PC-3 (cell line): ENCODE measurements around the gene MICOS13. TPM values are rescaled to one million over a fixed set of nuclear protein-coding genes. Genes with fewer than 3 reads are reported as not detected.

Experiments
- ATAC-seq: fragments of 200-7000 bp; cut with Tn5 transposase; 2 replicates; pipeline ENCODE4 v1.9.1; 2020; ENCODE audit warnings: mild to moderate bottlenecking, moderate library complexity
- BruUV-seq: library from RNA; stranded (reverse); fragments of 400-500 nt; replicated peaks from 2 replicates; lab custom pipeline; 2021; lab: Mats Ljungman, UMichigan
- CTCF ChIA-PET: fragments of 300-600 bp; sonication (Branson Sonifier 250); formaldehyde crosslinking; loops from one replicate; lab custom pipeline; 2022; ENCODE audit warnings: antibody characterized with exemption; lab: Charles Lee
- POLR2A ChIA-PET: fragments of 300-600 bp; sonication (Branson Sonifier 250); formaldehyde crosslinking; loops from one replicate; lab custom pipeline; 2022; ENCODE audit warnings: antibody characterized with exemption; ENCODE audit not compliant: unreplicated experiment; lab: Charles Lee
- DNase-seq: peaks from one replicate; pipeline ENCODE4 v3.0.0-alpha.2; 2015
- H2AFZ ChIP-seq: fragments of 300-600 bp; sonication (generic); 2 replicates; pipeline ENCODE4 v1.6.0; 2016; ENCODE audit warnings: antibody characterized with exemption, low read length
- H3F3A ChIP-seq: fragments of 300-600 bp; sonication (generic); one replicate; pipeline ENCODE4 v1.6.0; 2017; ENCODE audit warnings: antibody characterized with exemption, low read length, control low read depth, mild to moderate bottlenecking; ENCODE audit not compliant: unreplicated experiment
- H3K27ac ChIP-seq: fragments of 300-600 bp; sonication (generic); 2 replicates; pipeline ENCODE4 v1.5.1; 2016; ENCODE audit warnings: mild to moderate bottlenecking, low read length
- H3K27me3 ChIP-seq: fragments of 300-600 bp; sonication (generic); 2 replicates; pipeline ENCODE4 v1.6.1; 2016; ENCODE audit warnings: low read length, mixed read lengths
- H3K36me3 ChIP-seq: fragments of 300-600 bp; sonication (generic); 2 replicates; pipeline ENCODE4 v1.6.1; 2016; ENCODE audit warnings: low read depth, mixed run types, low read length, mixed read lengths
- H3K4me1 ChIP-seq: fragments of 300-600 bp; sonication (generic); 2 replicates; pipeline ENCODE4 v1.5.1; 2016; ENCODE audit warnings: low read length; ENCODE audit not compliant: insufficient read depth
- H3K4me2 ChIP-seq: fragments of 300-600 bp; sonication (generic); 2 replicates; pipeline ENCODE4 v1.6.0; 2016; ENCODE audit warnings: low read length
- H3K4me3 ChIP-seq: fragments of 300-600 bp; sonication (generic); 2 replicates; pipeline ENCODE4 v1.5.1; 2016; ENCODE audit warnings: mild to moderate bottlenecking, low read length, mixed read lengths
- H3K79me2 ChIP-seq: fragments of 300-600 bp; sonication (generic); 2 replicates; pipeline ENCODE4 v1.6.1; 2017; ENCODE audit warnings: low read length, mixed read lengths
- H3K9ac ChIP-seq: fragments of 300-600 bp; sonication (generic); 2 replicates; pipeline ENCODE4 v1.6.0; 2016; ENCODE audit warnings: mild to moderate bottlenecking, low read length
- H3K9me2 ChIP-seq: fragments of 300-600 bp; sonication (generic); replicated peaks from 2 replicates; pipeline ENCODE4 v1.6.1; 2016; ENCODE audit warnings: mixed run types, low read length, mixed read lengths
- H3K9me3 ChIP-seq: fragments of 300-600 bp; sonication (generic); 2 replicates; pipeline ENCODE4 v1.6.1; 2016; ENCODE audit warnings: low read length, mixed read lengths
- H4K20me1 ChIP-seq: fragments of 300-600 bp; sonication (generic); 2 replicates; pipeline ENCODE4 v1.6.1; 2016; ENCODE audit warnings: low read length, mixed read lengths
- EZH2 ChIP-seq: fragments of 300-600 bp; sonication (generic); IDR thresholded peaks from one replicate; pipeline ENCODE4 v1.6.1; 2017; ENCODE audit warnings: antibody characterized with exemption, mild to moderate bottlenecking, low read length; ENCODE audit not compliant: unreplicated experiment
- EZH2phosphoT487 ChIP-seq: fragments of 300-600 bp; sonication (generic); IDR thresholded peaks from 2 replicates; pipeline ENCODE4 v1.6.1; 2018; ENCODE audit warnings: mild to moderate bottlenecking, antibody characterized with exemption, low read length, borderline replicate concordance
- intact Hi-C: fragments of 100-400 bp; cut with micrococcal nuclease; formaldehyde crosslinking; loops from 2 replicates; pipeline ENCODE4 v1.9.0; 2023
- total RNA-seq: library from RNA; depleted of rRNA; stranded (reverse); fragments of >200 nt; gene quantifications from 2 replicates; pipeline ENCODE4 v1.2.3, GENCODE V29; 2014
- TF ChIP-seq, protein P1 (sequence below): fragments of 300-600 bp; sonication (generic); conservative IDR thresholded peaks from 2 replicates; pipeline ENCODE4 v1.5.1; 2017; ENCODE audit warnings: antibody characterized with exemption, low read depth, mild to moderate bottlenecking, low read length

Gene MICOS13
- total RNA-seq, 1 experiment from 2014 or later, result 456 TPM

DNA sequence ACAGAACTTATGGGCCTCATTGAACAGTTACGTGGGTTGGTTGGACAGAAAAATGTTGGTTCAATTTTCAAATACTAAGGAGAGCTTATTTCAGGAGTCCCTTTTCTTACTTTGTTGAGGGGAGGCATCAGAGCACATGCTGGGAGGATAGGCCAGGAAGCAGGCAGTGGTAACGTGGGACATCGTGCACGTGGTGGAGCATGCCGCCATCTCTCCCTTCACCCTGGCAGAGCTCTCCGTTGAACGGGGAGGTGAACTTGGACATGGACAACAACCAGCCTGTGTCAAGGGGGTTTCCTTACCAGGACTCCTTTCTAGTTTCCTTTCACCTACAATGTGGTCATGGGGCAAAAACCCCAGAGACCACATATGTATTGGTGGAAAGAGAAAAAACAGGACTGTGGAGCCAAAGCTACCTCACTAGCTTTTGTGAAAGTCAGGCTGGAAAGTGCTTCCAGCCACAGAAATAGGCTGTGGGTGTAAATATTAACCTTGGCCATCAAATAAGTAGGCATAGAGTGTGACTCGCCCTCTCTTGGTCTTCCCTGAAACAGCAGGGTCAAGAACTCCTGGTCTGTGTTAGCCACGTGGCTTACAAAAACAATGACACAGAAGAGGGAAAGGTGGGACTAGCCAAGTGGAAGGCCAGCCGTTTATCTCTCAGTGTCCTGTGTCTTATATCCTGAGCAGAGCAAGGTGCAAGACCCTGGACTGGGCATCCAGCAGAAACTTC lies 14.4 kb downstream of the MICOS13 start:
- Histone ChIP-seq H3K9me2 (no peaks in the 10 kb centered on the region), H3K27me3 (no peaks in the 10 kb centered on the region), H3K4me1 (no peaks in the 10 kb centered on the region), H2AFZ (no peak overlapping the region), H3K9me3 (no peaks in the 10 kb centered on the region), H3F3A (no peaks in the 10 kb centered on the region), H3K79me2 (no peaks in the 10 kb centered on the region), H3K9ac (no peak overlapping the region), H3K27ac (no peak overlapping the region), H3K36me3 (peaks cover 73% of the 10 kb centered on the region), H3K4me2 (no peak overlapping the region), H3K4me3 (no peak overlapping the region), H4K20me1 (0 out of 2 replicates have a peak, but pooled peaks cover 10% of the 10 kb centered on the region)
- ChIA-PET CTCF (interaction anchor here (0.8 kb wide), 1 partner anchor 21 kb away, joined by 3 read pairs; no protein-coding TSS in a partner anchor), POLR2A (no interaction called here)
- no TSS peak for BruUV-seq
- TF ChIP-seq EZH2phosphoT487 (no peak), EZH2 (no peak)
- TF ChIP-seq, protein P1, sequence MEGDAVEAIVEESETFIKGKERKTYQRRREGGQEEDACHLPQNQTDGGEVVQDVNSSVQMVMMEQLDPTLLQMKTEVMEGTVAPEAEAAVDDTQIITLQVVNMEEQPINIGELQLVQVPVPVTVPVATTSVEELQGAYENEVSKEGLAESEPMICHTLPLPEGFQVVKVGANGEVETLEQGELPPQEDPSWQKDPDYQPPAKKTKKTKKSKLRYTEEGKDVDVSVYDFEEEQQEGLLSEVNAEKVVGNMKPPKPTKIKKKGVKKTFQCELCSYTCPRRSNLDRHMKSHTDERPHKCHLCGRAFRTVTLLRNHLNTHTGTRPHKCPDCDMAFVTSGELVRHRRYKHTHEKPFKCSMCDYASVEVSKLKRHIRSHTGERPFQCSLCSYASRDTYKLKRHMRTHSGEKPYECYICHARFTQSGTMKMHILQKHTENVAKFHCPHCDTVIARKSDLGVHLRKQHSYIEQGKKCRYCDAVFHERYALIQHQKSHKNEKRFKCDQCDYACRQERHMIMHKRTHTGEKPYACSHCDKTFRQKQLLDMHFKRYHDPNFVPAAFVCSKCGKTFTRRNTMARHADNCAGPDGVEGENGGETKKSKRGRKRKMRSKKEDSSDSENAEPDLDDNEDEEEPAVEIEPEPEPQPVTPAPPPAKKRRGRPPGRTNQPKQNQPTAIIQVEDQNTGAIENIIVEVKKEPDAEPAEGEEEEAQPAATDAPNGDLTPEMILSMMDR, result peak; percentile 42; the same call in 1 of the 2 replicates
- ATAC-seq, result peak; percentile 76
- intact Hi-C loops, result no loop called here
- DNase-seq, result peak; percentile 58

DNA sequence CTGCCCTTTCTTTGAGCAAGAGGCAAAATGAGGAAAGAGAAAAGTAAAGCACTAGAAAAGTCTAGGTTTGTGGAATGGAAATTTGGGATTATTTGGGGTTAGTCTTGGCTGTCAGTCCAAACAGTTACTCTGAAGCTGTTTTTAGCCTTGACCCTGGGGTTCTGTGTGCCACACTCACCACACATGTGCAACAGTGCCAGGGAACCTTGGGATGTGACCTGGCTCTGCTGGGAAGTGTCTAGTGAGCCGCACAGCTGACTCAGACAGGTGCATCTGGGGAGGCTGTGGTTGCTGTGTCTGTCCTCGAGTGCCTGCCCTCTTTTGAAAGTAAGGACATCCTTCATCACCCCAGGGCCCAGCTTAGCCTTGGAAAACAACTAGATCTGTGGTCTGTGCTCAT lies 15.8 kb downstream of the MICOS13 start:
- 0 out of 2 replicates have a peak, but pooled peaks cover 10% of the 10 kb centered on the region for H4K20me1 ChIP-seq
- ChIA-PET CTCF (no interaction called here), POLR2A (no interaction called here)
- H3K36me3 ChIP-seq, result peaks cover 81% of the 10 kb centered on the region
- no peak overlapping the region for H3K27ac ChIP-seq
- TF ChIP-seq EZH2 (no peak), EZH2phosphoT487 (no peak)
- TF ChIP-seq, protein P1, result no peak
- H3K79me2 ChIP-seq, result no peaks in the 10 kb centered on the region
- no peaks in the 10 kb centered on the region for H3F3A ChIP-seq
- intact Hi-C loops, result no loop called here
- no peak overlapping the region for H3K4me2 ChIP-seq
- H3K4me3 ChIP-seq, result no peak overlapping the region
- H2AFZ ChIP-seq, result no peak overlapping the region
- no peaks in the 10 kb centered on the region for H3K9me3 ChIP-seq
- BruUV-seq, result no TSS peak
- no peak overlapping the region for H3K9ac ChIP-seq
- ATAC-seq (no peak), DNase-seq (no peak)
- H3K9me2 ChIP-seq, result no peaks in the 10 kb centered on the region
- H3K4me1 ChIP-seq, result no peaks in the 10 kb centered on the region
- H3K27me3 ChIP-seq, result no peaks in the 10 kb centered on the region

DNA sequence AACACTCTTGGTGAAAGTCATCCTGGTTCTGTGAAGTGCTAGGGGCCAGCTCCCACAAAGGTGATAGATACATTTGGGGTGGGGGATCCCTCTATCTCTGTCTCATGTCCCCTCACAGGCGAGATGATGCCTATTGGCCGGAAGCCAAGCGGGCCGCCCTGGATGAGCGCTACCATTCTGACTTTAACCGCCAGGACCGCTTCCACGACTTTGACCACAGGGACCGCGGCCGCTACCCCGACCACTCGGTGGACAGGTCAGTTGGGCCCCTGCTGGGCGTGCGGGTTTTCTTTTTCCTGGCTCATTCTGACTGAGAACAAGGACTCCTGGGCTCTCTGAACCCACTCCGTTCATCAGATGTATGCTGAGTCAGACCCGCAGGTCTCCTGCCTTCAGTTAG lies 16.4 kb downstream of the MICOS13 start:
- TF ChIP-seq, protein P1, result no peak
- TF ChIP-seq EZH2, result no peak
- TF ChIP-seq EZH2phosphoT487, result no peak
- no peaks in the 10 kb centered on the region for H3K9me3 ChIP-seq
- H3K4me3 ChIP-seq, result no peak overlapping the region
- no peaks in the 10 kb centered on the region for H3F3A ChIP-seq
- H3K27me3 ChIP-seq, result no peaks in the 10 kb centered on the region
- ChIA-PET POLR2A (no interaction called here), CTCF (no interaction called here)
- H3K4me1 ChIP-seq, result no peaks in the 10 kb centered on the region
- intact Hi-C loops, result no loop called here
- no peak for DNase-seq
- H3K36me3 ChIP-seq, result peaks cover 76% of the 10 kb centered on the region
- no peak overlapping the region for H3K9ac ChIP-seq
- no peaks in the 10 kb centered on the region for H3K79me2 ChIP-seq
- H3K4me2 ChIP-seq, result no peak overlapping the region
- no peak overlapping the region for H2AFZ ChIP-seq
- ATAC-seq, result no peak
- H3K27ac ChIP-seq, result no peak overlapping the region
- H3K9me2 ChIP-seq, result no peaks in the 10 kb centered on the region
- H4K20me1 ChIP-seq, result 0 out of 2 replicates have a peak, but pooled peaks cover 10% of the 10 kb centered on the region
- no TSS peak for BruUV-seq
